Activated naive CD8-positive, alpha-beta T cell (primary cell): ENCODE results near the gene PTPN7.
"Not testable (repeated sequence)": the region's sequence is repeated elsewhere in the genome, so short reads cannot be mapped to it uniquely, and the experiment has no call there.

Experiments
- H3K27ac Mint-ChIP-seq: one replicate; pipeline ENCODE4 v1.8.0; 2021; ENCODE audit warnings: mixed read lengths
- H3K27me3 Mint-ChIP-seq: one replicate; pipeline ENCODE4 v1.8.0; 2021; ENCODE audit warnings: mixed read lengths
- H3K36me3 Mint-ChIP-seq: one replicate; pipeline ENCODE4 v1.8.0; 2021; ENCODE audit warnings: mixed read lengths
- H3K4me1 Mint-ChIP-seq: one replicate; pipeline ENCODE4 v1.8.0; 2021; ENCODE audit warnings: low read depth, mixed read lengths
- H3K4me3 Mint-ChIP-seq: one replicate; pipeline ENCODE4 v1.8.0; 2021; ENCODE audit warnings: mild to moderate bottlenecking, mixed read lengths
- H3K9me3 Mint-ChIP-seq: one replicate; pipeline ENCODE4 v1.8.0; 2021; ENCODE audit warnings: low read depth, mixed read lengths

Gene PTPN7

DNA sequence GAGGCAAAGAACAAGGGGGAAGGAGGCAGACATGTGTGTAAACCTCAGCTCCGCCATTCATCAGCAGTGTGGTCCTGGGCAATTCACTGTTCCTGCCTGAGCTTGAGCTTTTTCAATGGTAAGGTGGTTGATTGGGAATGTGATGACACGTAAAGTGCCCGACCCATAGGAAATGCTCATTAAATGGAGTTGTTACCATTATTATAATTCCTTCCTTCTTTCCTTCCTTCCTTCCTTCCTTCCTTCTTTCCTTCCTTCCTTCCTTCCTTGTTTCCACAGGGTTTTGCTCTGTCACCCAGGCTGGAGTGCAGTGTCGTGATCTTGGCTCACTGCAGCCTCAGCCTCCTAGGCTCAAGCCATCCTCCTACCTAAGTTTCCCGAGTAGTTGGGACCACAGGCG lies 33.3 kb downstream of the PTPN7 start:
- H3K4me1 Mint-ChIP-seq = peaks cover 3% of the 10 kb centered on the region
- H3K27me3 Mint-ChIP-seq = peaks cover 4% of the 10 kb centered on the region
- H3K9me3 Mint-ChIP-seq = no peaks in the 10 kb centered on the region
- no peak overlapping the region for H3K4me3 Mint-ChIP-seq
- H3K27ac Mint-ChIP-seq = no peak overlapping the region
- H3K36me3 Mint-ChIP-seq = no peaks in the 10 kb centered on the region

DNA sequence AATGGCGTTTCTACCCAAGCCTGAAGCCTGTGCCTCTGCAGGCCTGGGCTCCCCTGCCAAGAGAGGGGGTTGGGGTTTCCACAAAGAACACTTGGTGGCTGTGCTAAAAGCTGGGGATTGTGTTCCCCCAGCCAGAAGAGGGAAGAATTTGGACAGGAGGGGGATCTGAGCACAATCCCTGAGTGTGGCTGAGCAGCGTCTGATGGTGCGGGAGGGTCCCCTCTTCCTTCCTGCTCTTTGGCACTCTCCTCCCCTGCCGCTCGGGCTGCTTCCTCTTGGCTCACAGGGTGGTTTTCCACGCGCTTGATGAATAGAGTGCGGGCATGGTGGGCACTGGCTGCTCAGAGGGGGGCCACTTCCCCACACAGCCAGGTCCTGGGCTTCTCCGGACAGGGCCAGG lies 34.0 kb downstream of the PTPN7 start:
- no peaks in the 10 kb centered on the region for H3K9me3 Mint-ChIP-seq
- peaks cover 4% of the 10 kb centered on the region for H3K27me3 Mint-ChIP-seq
- H3K36me3 Mint-ChIP-seq = no peaks in the 10 kb centered on the region
- no peaks in the 10 kb centered on the region for H3K4me1 Mint-ChIP-seq
- H3K27ac Mint-ChIP-seq = no peak overlapping the region
- H3K4me3 Mint-ChIP-seq = no peak overlapping the region

DNA sequence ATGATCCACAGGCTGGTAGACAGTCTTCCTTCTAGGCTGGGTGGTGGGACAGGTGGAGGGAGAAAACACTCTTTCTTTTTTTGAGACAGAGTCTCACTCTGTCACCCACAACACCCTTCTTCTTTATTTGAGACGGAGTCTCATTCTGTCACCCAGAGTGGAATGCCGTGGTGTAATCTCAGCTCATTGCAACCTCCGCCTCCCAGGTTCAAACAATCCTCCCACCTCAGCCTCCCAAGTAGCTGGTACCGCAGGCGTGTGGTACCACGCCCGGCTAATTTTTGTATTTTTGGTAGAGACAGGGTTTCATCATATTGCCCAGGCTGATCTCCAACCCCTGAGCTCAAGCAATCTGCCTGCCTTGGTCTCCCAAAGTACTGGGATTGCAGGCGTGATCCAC lies 34.8 kb downstream of the PTPN7 start:
- H3K36me3 Mint-ChIP-seq = no peaks in the 10 kb centered on the region
- H3K27ac Mint-ChIP-seq = no peak overlapping the region
- H3K4me1 Mint-ChIP-seq = no peaks in the 10 kb centered on the region
- H3K4me3 Mint-ChIP-seq = no peak overlapping the region
- H3K9me3 Mint-ChIP-seq = no peaks in the 10 kb centered on the region
- peaks cover 4% of the 10 kb centered on the region for H3K27me3 Mint-ChIP-seq

DNA sequence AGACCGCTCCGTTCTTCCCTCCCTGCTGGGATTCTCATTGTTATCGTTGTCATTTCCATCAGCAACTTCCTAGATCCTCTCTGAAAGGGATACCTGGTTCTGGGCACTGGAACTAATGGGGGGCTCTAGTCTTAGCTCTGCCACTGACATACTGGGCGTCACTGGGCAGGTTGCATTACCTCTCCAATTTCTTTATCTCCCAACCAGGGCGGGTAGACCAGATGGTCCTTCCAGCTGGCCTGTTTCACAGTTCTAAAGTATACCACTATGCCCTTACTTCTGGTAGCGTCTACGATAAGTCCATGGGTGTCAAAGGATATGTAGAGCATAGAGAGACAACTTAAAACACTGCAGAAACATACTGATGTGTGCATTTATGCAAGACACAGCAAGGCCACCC lies 36.3 kb downstream of the PTPN7 start:
- Mint-ChIP-seq H3K27me3 (peaks cover 4% of the 10 kb centered on the region), H3K4me3 (no peak overlapping the region), H3K4me1 (no peaks in the 10 kb centered on the region), H3K27ac (no peak overlapping the region), H3K9me3 (no peaks in the 10 kb centered on the region), H3K36me3 (no peaks in the 10 kb centered on the region)

DNA sequence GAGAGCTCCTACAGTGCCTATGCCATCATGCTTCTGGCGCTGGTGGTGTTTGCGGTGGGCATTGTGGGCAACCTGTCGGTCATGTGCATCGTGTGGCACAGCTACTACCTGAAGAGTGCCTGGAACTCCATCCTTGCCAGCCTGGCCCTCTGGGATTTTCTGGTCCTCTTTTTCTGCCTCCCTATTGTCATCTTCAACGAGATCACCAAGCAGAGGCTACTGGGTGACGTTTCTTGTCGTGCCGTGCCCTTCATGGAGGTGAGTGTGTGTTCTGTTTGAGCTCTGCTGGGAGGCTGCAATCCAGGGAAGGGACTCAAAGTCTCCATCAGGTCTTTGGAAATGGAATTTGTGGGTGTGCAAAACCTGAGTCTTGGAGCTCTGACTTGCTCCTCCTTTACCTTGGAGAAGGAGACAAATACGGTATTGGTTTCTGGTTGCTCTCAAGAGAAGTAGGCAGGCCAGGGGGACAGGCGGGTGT lies 37.0 kb downstream of the PTPN7 start:
- Mint-ChIP-seq H3K4me1 (no peaks in the 10 kb centered on the region), H3K27me3 (peaks cover 4% of the 10 kb centered on the region), H3K27ac (no peak overlapping the region), H3K4me3 (no peak overlapping the region), H3K9me3 (no peaks in the 10 kb centered on the region), H3K36me3 (no peaks in the 10 kb centered on the region)

- H3K27me3 Mint-ChIP-seq = peaks cover 4% of the 10 kb centered on the region
- no peaks in the 10 kb centered on the region for H3K9me3 Mint-ChIP-seq
- H3K36me3 Mint-ChIP-seq = no peaks in the 10 kb centered on the region
- no peak within 1 kb of the TSS for H3K4me3 Mint-ChIP-seq
- no peak within 1 kb of the TSS for H3K27ac Mint-ChIP-seq
- no peaks in the 10 kb centered on the region for H3K4me1 Mint-ChIP-seq
Observed at GRCh38 chr1:202122639-202123335, 37.6 kb downstream of the PTPN7 start, which contains the start of gene GPR37L1. GPR37L1 (plus strand) TSS chr1:202122917; CDS start chr1:202122964, 47 bp downstream.

DNA sequence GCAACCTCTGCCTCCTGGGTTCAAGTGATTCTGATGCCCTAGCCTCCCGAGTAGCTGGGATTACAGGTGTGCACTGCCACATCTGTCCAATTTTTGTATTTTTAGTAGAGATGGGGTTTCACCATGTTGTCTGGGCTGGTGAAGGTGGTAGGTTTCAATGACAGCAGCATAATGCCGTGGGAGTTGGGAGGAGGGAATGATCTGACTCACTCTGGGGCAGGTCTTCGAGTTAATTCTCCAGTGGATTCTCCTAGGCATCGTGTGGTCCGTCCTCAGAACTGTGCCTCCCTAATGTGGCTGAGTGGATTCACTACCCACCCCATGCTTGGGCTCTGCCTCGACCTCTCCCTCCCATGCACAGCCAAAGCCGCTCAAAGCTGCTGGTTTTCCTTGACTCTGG lies 39.4 kb downstream of the PTPN7 start:
- Mint-ChIP-seq H3K4me1 (no peaks in the 10 kb centered on the region), H3K27ac (no peak overlapping the region), H3K36me3 (no peaks in the 10 kb centered on the region), H3K9me3 (no peaks in the 10 kb centered on the region), H3K4me3 (no peak overlapping the region), H3K27me3 (peaks cover 2% of the 10 kb centered on the region)

DNA sequence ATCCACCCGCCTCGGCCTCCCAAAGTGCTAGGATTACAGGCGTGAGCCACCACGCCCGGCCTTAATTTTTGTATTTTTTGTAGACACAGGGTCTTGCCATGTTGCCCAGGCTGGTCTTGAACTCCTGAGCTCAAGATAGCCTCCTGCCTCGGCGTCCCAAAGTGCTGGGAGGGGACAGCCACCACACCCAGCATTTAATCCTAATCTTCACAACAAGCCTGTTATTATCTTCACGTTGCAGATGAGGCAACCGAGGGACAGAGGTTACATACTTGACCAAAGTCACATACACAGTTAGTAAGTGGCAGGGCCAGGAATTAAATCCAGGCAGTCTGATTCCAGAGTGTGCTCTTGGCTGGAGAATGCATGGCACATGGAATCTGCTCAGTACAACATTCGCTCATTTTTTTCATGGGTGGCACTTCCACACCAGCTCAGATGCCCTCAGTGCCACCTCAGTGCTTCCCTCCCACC lies 42.5 kb downstream of the PTPN7 start:
- no peak overlapping the region for H3K27ac Mint-ChIP-seq
- H3K4me1 Mint-ChIP-seq = no peaks in the 10 kb centered on the region
- no peak overlapping the region for H3K4me3 Mint-ChIP-seq
- H3K36me3 Mint-ChIP-seq = no peaks in the 10 kb centered on the region
- H3K27me3 Mint-ChIP-seq = no peaks in the 10 kb centered on the region
- no peaks in the 10 kb centered on the region for H3K9me3 Mint-ChIP-seq

- H3K27me3 Mint-ChIP-seq = no peaks in the 10 kb centered on the region
- no peaks in the 10 kb centered on the region for H3K4me1 Mint-ChIP-seq
- H3K9me3 Mint-ChIP-seq = no peaks in the 10 kb centered on the region
- H3K4me3 Mint-ChIP-seq = no peak overlapping the region
- no peak overlapping the region for H3K27ac Mint-ChIP-seq
- no peaks in the 10 kb centered on the region for H3K36me3 Mint-ChIP-seq
Observed at GRCh38 chr1:202116287-202116686, 44.1 kb downstream of the PTPN7 start.

GRCh38 chr1:202113690-202114300 lies 46.6 kb downstream of the PTPN7 start:
- Mint-ChIP-seq H3K4me3 (no peak overlapping the region), H3K27ac (no peak overlapping the region), H3K27me3 (no peaks in the 10 kb centered on the region), H3K9me3 (no peaks in the 10 kb centered on the region), H3K36me3 (no peaks in the 10 kb centered on the region), H3K4me1 (no peaks in the 10 kb centered on the region)

GRCh38 chr1:202112859-202113689 lies 47.3 kb downstream of the PTPN7 start:
- H3K9me3 Mint-ChIP-seq = no peaks in the 10 kb centered on the region
- H3K4me1 Mint-ChIP-seq = no peaks in the 10 kb centered on the region
- no peak overlapping the region for H3K27ac Mint-ChIP-seq
- no peak overlapping the region for H3K4me3 Mint-ChIP-seq
- H3K36me3 Mint-ChIP-seq = no peaks in the 10 kb centered on the region
- no peaks in the 10 kb centered on the region for H3K27me3 Mint-ChIP-seq

DNA sequence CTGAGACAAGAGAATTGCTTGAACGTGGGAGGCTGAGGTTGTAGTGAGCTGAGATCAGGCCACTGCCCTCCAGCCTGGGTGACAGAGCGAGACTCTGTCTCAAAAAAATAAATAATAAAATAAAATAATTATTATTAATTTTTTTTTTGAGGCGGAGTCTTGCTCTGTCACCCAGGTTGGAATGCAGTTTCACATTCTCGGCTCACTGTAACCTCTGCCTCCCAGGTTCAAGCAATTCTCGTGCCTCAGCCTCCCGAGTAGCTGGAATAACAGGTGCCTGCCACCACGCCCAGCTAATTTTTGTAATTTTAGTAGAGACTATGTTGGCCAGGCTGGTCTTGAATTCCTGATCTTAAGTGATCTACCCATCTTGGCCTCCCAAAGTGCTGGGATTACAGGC lies 48.8 kb downstream of the PTPN7 start:
- H3K4me3 Mint-ChIP-seq, H3K36me3 Mint-ChIP-seq, H3K27me3 Mint-ChIP-seq, H3K4me1 Mint-ChIP-seq, H3K27ac Mint-ChIP-seq, H3K9me3 Mint-ChIP-seq: not testable (repeated sequence)

- no peaks in the 10 kb centered on the region for H3K9me3 Mint-ChIP-seq
- no peak overlapping the region for H3K27ac Mint-ChIP-seq
- H3K36me3 Mint-ChIP-seq = no peaks in the 10 kb centered on the region
- no peak overlapping the region for H3K4me3 Mint-ChIP-seq
- H3K4me1 Mint-ChIP-seq = no peaks in the 10 kb centered on the region
- H3K27me3 Mint-ChIP-seq = no peaks in the 10 kb centered on the region
Observed at GRCh38 chr1:202110977-202111376, 49.4 kb downstream of the PTPN7 start.

GRCh38 chr1:202107801-202108731 lies 52.3 kb downstream of the PTPN7 start:
- no peak overlapping the region for H3K4me3 Mint-ChIP-seq
- H3K36me3 Mint-ChIP-seq = peaks cover 2% of the 10 kb centered on the region
- H3K27ac Mint-ChIP-seq = no peak overlapping the region
- no peaks in the 10 kb centered on the region for H3K4me1 Mint-ChIP-seq
- H3K9me3 Mint-ChIP-seq = no peaks in the 10 kb centered on the region
- no peaks in the 10 kb centered on the region for H3K27me3 Mint-ChIP-seq
